ENCODE measurements around the gene SYNCRIP. TPM values are rescaled to one million over a fixed set of nuclear protein-coding genes. Genes with fewer than 3 reads are reported as not detected.
"Not testable (repeated sequence)": the region's sequence is repeated elsewhere in the genome, so short reads cannot be mapped to it uniquely, and the experiment has no call there.

SYNCRIP gene
- total RNA-seq, 2 donors from 2014 or later: 32.6 to 39.0 TPM

- no peak for TF ChIP-seq CTCF (IDR thresholded peaks at IDR 0.05)
- Histone ChIP-seq H3K4me1 (peaks cover 0 to 50% of the 10 kb centered on the region in 2 donors), H3K9me3 (peaks cover 0 to 15% of the 10 kb centered on the region in 2 donors), H3K36me3 (no peaks in the 10 kb centered on the region), H3K27me3 (no peaks in the 10 kb centered on the region), H3K27ac (no peak overlapping the region), H3K4me3 (no peak overlapping the region)
- no peak for DNase-seq (ENCODE audit: low spot score)
These were observed 63.1 kb downstream of the SYNCRIP start for GRCh38 chr6:85579581-85579980.

DNA sequence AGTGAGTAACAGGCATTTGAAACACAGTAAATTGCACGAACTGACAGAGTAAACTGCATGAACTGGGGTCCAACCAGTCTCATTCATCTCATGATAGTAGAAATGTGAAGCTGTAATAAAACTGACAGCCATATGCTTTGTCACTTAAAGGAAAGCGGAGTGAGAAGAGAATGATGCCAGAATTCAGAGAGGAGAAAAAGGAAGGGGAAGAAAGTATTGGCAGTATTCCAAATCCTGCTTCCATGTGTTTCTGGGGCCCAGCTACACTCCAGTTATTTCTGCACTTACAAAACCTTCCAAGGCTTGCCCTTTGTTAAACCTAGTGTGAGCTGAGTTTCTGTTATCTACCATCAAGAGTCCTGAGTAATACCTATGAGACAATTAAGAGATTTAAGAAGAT lies 66.2 kb downstream of the SYNCRIP start:
- H3K36me3 ChIP-seq: peaks cover 1% of the 10 kb centered on the region
- no peak for DNase-seq (ENCODE audit: low spot score)
- no peaks in the 10 kb centered on the region for H3K9me3 ChIP-seq
- no peaks in the 10 kb centered on the region for H3K27me3 ChIP-seq
- H3K4me1 ChIP-seq: peaks cover 0 to 50% of the 10 kb centered on the region in 2 donors
- TF ChIP-seq CTCF (IDR thresholded peaks at IDR 0.05): no peak
- H3K27ac ChIP-seq: no peak overlapping the region
- no peak overlapping the region for H3K4me3 ChIP-seq

DNA sequence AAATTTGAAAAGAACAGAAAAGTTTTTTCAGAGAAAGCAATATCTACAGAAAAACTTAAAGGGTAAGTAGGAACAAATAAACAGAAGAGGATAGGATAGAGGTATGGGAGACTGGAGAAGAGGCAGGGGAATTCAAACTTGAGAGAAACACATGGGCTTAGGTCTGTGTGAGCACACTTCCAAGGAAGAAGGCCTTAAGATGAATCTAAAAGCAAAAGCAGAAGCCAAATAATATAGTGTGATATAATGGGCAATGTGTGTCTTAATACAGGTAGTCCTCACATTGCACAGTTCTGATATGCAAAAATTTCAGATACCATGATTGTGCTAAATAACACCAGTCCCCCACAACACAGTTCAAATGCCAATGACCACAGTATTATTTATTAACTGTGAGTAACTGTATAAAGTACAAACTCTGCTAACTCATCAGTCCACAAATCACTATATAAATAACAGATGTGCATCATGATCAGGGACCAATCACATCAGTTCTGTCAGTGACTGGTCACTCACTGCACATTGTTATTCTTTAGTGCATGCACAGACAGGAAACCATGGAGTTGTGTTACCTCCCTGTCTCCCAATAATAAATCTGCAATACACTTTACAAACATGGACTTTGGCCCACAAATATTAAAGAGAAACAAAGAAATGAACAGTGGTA lies 67.6 kb downstream of the SYNCRIP start:
- H3K4me1 ChIP-seq: peaks cover 0 to 37% of the 10 kb centered on the region in 2 donors

DNA sequence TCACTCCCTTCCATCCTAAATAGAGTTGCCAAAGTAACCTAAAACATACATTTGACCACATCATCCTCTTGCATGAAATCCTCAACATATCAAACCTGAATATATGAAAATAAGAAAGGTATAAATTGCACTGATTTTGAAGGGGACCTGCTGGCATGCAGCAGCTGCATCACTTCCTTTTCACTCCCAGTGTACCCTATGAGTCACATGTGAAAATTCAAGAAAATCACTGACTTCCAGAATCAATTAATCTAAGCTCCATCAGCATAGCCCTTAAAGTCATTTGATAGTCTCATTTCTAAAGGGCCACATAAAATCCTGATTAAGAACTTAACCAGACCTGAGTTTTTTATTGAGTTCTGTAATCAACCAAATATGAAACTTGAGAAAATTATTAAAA lies 73.4 kb downstream of the SYNCRIP start:
- no peak overlapping the region for H3K27ac ChIP-seq
- H3K27me3 ChIP-seq: no peaks in the 10 kb centered on the region
- no peak overlapping the region for H3K4me3 ChIP-seq
- TF ChIP-seq CTCF (IDR thresholded peaks at IDR 0.05): no peak
- no peaks in the 10 kb centered on the region for H3K4me1 ChIP-seq
- DNase-seq (ENCODE audit: low spot score): no peak
- no peaks in the 10 kb centered on the region for H3K9me3 ChIP-seq
- peaks cover 20% of the 10 kb centered on the region for H3K36me3 ChIP-seq

More for the DNA sequence above, 67.6 kb downstream of the SYNCRIP start:
- no peak for DNase-seq (ENCODE audit: low spot score)
- H3K36me3 ChIP-seq: peaks cover 14% of the 10 kb centered on the region
- no peak overlapping the region for H3K27ac ChIP-seq
- H3K27me3 ChIP-seq: no peaks in the 10 kb centered on the region
- no peaks in the 10 kb centered on the region for H3K9me3 ChIP-seq
- no peak for TF ChIP-seq CTCF (IDR thresholded peaks at IDR 0.05)
- H3K4me3 ChIP-seq: no peak overlapping the region

DNA sequence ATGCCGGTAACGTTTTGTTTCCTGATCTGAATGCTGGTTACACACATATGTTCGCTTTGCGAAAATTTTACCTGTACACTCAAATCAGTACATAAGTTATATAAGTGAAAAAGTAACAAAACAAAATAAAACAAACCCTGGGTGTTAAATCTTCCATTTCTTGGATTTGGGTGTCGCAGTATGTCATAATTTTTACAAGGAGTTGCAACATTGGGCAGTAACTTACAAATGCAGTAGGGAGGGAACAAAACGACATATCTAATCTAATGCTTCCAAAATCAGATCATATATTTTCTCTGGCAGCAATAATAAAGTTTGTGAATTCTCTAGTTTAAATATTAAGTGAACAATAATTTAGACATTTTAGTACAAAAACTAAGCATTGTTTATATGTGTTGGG lies 74.3 kb downstream of the SYNCRIP start:
- Histone ChIP-seq H3K4me1 (no peaks in the 10 kb centered on the region), H3K9me3 (no peaks in the 10 kb centered on the region), H3K27ac (no peak overlapping the region), H3K36me3 (peaks cover 22% of the 10 kb centered on the region), H3K4me3 (no peak overlapping the region), H3K27me3 (no peaks in the 10 kb centered on the region)
- TF ChIP-seq CTCF (IDR thresholded peaks at IDR 0.05): no peak
- no peak for DNase-seq (ENCODE audit: low spot score)

GRCh38 chr6:85565736-85566135 lies 77.0 kb downstream of the SYNCRIP start:
- Histone ChIP-seq H3K27ac (no peak overlapping the region), H3K27me3 (no peaks in the 10 kb centered on the region), H3K4me1 (no peaks in the 10 kb centered on the region), H3K4me3 (no peak overlapping the region), H3K9me3 (no peaks in the 10 kb centered on the region), H3K36me3 (peaks cover 20% of the 10 kb centered on the region)
- DNase-seq (ENCODE audit: low spot score): no peak
- TF ChIP-seq CTCF (IDR thresholded peaks at IDR 0.05): no peak

GRCh38 chr6:85564223-85564622 lies 78.5 kb downstream of the SYNCRIP start:
- H3K27me3 ChIP-seq; H3K9me3 ChIP-seq; H3K27ac ChIP-seq; DNase-seq (ENCODE audit: low spot score); H3K4me1 ChIP-seq; H3K4me3 ChIP-seq: not testable (repeated sequence)
- peaks cover 19% of the 10 kb centered on the region for H3K36me3 ChIP-seq

Measured in right atrium auricular region (tissue), 2 donors.